Uterus (tissue), 2 donors: ENCODE data around the gene SPATA3.

ENCODE experiments used
- CTCF ChIP-seq, 4 experiments: fragments of 200-600 bp in 2 of 4; fragments of 450-650 bp in 2 of 4; sonication (generic) in 2 of 4; IDR thresholded peaks; one replicate each; pipeline ENCODE4 v1.5.1; 2016 to 2019; ENCODE audit warnings: antibody characterized with exemption in 4 of 4, mild to moderate bottlenecking in 2 of 4, moderate library complexity in 1 of 4
- POLR2A ChIP-seq, 2 donors: fragments of 450-650 bp; IDR thresholded peaks; one replicate each; pipeline ENCODE4 v1.6.1; 2016; ENCODE audit warnings: antibody characterized with exemption in 2 of 2, mild to moderate bottlenecking in 1 of 2, moderate library complexity in 1 of 2

DNA sequence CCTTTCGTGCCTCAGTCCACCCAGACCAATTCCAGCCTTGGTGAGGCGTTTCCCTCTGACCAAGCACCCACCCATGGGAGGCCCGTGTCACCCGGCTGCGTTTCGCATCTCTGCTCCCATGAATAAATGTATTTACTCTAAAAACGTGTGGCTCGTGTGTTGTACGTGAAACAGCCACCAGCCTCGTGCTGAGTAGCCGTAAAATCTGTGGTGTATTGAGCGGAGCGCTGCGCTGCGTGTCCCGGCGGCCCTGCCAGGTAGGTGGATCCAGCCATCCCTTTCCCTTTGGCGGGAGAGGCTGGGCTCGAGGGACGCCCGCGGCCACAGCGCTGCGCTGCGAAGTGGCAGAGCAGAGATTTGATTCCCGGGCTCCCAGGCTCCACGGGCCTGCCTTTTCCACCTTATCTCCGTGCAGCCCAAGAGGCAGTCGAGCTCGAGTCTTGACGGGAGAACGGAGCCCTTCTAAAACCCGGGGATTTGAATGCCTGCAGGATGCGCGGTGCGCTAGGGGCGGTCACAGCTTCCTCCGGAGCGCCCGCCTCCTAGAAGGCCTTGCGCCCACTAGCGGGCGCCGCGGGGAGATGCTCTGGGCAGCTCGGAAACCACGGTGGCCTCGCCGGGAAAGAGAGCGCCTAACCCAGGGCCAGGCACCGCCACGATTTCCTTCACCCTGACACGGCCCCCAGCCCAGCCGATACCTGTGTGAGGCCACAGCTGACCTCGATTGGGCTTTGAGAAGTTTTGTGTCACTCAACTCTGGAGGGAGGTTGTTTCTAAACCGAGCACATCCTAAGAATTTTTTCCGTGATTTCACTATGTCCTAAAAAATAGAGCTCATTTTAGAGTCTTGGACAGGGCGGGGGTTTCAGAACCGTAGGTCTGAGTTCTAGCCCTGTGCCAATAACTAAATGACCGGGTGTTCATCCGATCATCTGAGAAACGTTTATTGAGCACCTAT lies 56.9 kb downstream of the SPATA3 start:
- peak; percentile 85 to 94 (median 90) for TF ChIP-seq CTCF (IDR thresholded peaks at IDR 0.05)
- TF ChIP-seq POLR2A (IDR thresholded peaks at IDR 0.05) = no peak
